H1 (cell line): Measurements from ENCODE around the gene ITIH4. TPM values are rescaled to one million over a fixed set of nuclear protein-coding genes. Genes with fewer than 3 reads are reported as not detected.

ENCODE experiments used
- CTCF ChIA-PET: fragments of 300-600 bp; sonication (Branson Sonifier 250); formaldehyde crosslinking; loops from one replicate; lab custom pipeline; 2021; ENCODE audit not compliant: partially characterized antibody; lab: Charles Lee
- POLR2A ChIA-PET: fragments of 300-600 bp; sonication (Branson Sonifier 250); formaldehyde crosslinking; loops from one replicate; lab custom pipeline; 2021; ENCODE audit warnings: inconsistent platforms; ENCODE audit not compliant: partially characterized antibody; lab: Charles Lee
- DNase-seq, 2 experiments: peaks; one replicate each; pipeline versions ENCODE4 v3.0.0 to v3.0.0-alpha.2; 2010 to 2022; ENCODE audit warnings: low spot score in 2 of 2, low read depth in 1 of 2, mixed read lengths in 1 of 2
- FAIRE-seq: peaks from 2 replicates; lab custom pipeline; 2011; peaks lifted over from hg19 to GRCh38; lab: Jason Lieb, UNC
- H2AFZ ChIP-seq: 2 replicates; pipeline ENCODE4 v1.8.1; 2012; ENCODE audit warnings: low read length, inconsistent platforms
- H2AK5ac ChIP-seq: 2 replicates; pipeline ENCODE4 v1.6.1; 2013; ENCODE audit warnings: low read depth, low read length
- H2BK120ac ChIP-seq: replicated peaks from 2 replicates; pipeline ENCODE3; 2013; ENCODE audit warnings: low read depth, low read length, inconsistent platforms
- H2BK12ac ChIP-seq: 2 replicates; pipeline ENCODE4 v1.6.1; 2013; ENCODE audit warnings: low read depth, low read length
- H2BK15ac ChIP-seq: 2 replicates; pipeline ENCODE4 v1.6.1; 2013; ENCODE audit warnings: low read length
- H2BK20ac ChIP-seq: 2 replicates; pipeline ENCODE4 v1.6.1; 2013; ENCODE audit warnings: low read length
- H2BK5ac ChIP-seq: 2 replicates; pipeline ENCODE4 v1.6.1; 2013; ENCODE audit warnings: low read depth, low read length
- H3K14ac ChIP-seq: 2 replicates; pipeline ENCODE4 v1.6.1; 2013; ENCODE audit warnings: inconsistent platforms; ENCODE audit not compliant: insufficient read length
- H3K18ac ChIP-seq: 2 replicates; pipeline ENCODE4 v1.6.1; 2013; ENCODE audit warnings: low read length; ENCODE audit errors: extremely low read depth
- H3K23ac ChIP-seq: 2 replicates; pipeline ENCODE4 v1.6.1; 2013; ENCODE audit warnings: inconsistent platforms; ENCODE audit not compliant: insufficient read length
- H3K23me2 ChIP-seq: 2 replicates; pipeline ENCODE4 v1.6.1; 2013; ENCODE audit warnings: low read depth, low read length
- H3K27ac ChIP-seq: 2 replicates; pipeline ENCODE4 v1.6.1; 2011; ENCODE audit warnings: low read depth, low read length, inconsistent platforms
- H3K27me3 ChIP-seq, 4 experiments: replicated peaks in 1 of 4; 1 replicate in 1 of 4; 2 replicates in 3 of 4; pipeline versions ENCODE4 v1.6.1 to v1.8.1; 2011 to 2013; ENCODE audit warnings: low read length in 3 of 4, mild to moderate bottlenecking in 3 of 4, inconsistent platforms in 2 of 4, mixed read lengths in 2 of 4, moderate library complexity in 1 of 4; ENCODE audit not compliant: control insufficient read depth in 3 of 4, insufficient read depth in 3 of 4; ENCODE audit errors: extremely low read depth in 1 of 4
- H3K36me3 ChIP-seq, 4 experiments: 2 replicates each; pipeline versions ENCODE4 v1.6.1 to v1.8.1; 2011 to 2013; ENCODE audit warnings: mild to moderate bottlenecking in 4 of 4, low read length in 3 of 4, moderate library complexity in 2 of 4, control low read depth in 1 of 4, inconsistent platforms in 1 of 4; ENCODE audit not compliant: insufficient read depth in 4 of 4, control insufficient read depth in 2 of 4
- H3K4ac ChIP-seq: replicated peaks from 2 replicates; pipeline ENCODE3; 2013; ENCODE audit warnings: low read length, low read depth, mixed read lengths, inconsistent platforms; ENCODE audit not compliant: insufficient read length
- H3K4me1 ChIP-seq, 4 experiments: replicated peaks in 1 of 4; 1 replicate in 1 of 4; 2 replicates in 3 of 4; pipeline versions ENCODE4 v1.6.1 to v1.8.1; 2011 to 2013; ENCODE audit warnings: low read length in 3 of 4, inconsistent platforms in 2 of 4, mixed read lengths in 1 of 4; ENCODE audit not compliant: insufficient read depth in 4 of 4, control insufficient read depth in 3 of 4
- H3K4me2 ChIP-seq, 2 experiments: 2 replicates each; pipeline versions ENCODE4 v1.6.1 to v1.8.1; 2011 to 2013; ENCODE audit warnings: low read depth in 2 of 2, low read length in 2 of 2, control low read depth in 1 of 2, inconsistent platforms in 1 of 2, mild to moderate bottlenecking in 1 of 2; ENCODE audit not compliant: insufficient read depth in 1 of 2
- H3K4me3 ChIP-seq, 4 experiments: fragments of 200-600, 300-600 bp in 1 of 4; sonication (generic), shearing (Covaris generic), sonication (Bioruptor Twin) in 1 of 4; 2 replicates each; pipeline versions ENCODE4 v1.5.1 to v1.8.1; 2011 to 2016; ENCODE audit warnings: low read length in 4 of 4, low read depth in 3 of 4, control low read depth in 2 of 4, inconsistent platforms in 2 of 4, mild to moderate bottlenecking in 2 of 4, mixed read lengths in 1 of 4, moderate library complexity in 1 of 4; ENCODE audit not compliant: insufficient read depth in 2 of 4; ENCODE audit errors: extremely low read depth in 1 of 4
- H3K56ac ChIP-seq: replicated peaks from 2 replicates; pipeline ENCODE3; 2013; ENCODE audit warnings: low read depth, mild to moderate bottlenecking, mixed read lengths, low read length, inconsistent platforms; ENCODE audit not compliant: insufficient read length
- H3K79me1 ChIP-seq: 2 replicates; pipeline ENCODE4 v1.6.1; 2013; ENCODE audit warnings: low read depth, low read length, control low read depth
- H3K79me2 ChIP-seq, 2 experiments: 2 replicates each; pipeline versions ENCODE4 v1.6.1 to v1.8.1; 2012 to 2013; ENCODE audit warnings: low read length in 2 of 2, mild to moderate bottlenecking in 2 of 2, inconsistent platforms in 1 of 2; ENCODE audit not compliant: insufficient read depth in 2 of 2, control insufficient read depth in 1 of 2
- H3K9ac ChIP-seq, 4 experiments: replicated peaks in 1 of 4; 1 replicate in 1 of 4; 2 replicates in 3 of 4; pipeline versions ENCODE4 v1.6.1 to v1.8.1; 2011 to 2013; ENCODE audit warnings: low read depth in 3 of 4, low read length in 3 of 4, control low read depth in 2 of 4, mild to moderate bottlenecking in 2 of 4, moderate library complexity in 2 of 4, inconsistent platforms in 1 of 4; ENCODE audit errors: extremely low read depth in 1 of 4
- H3K9me3 ChIP-seq, 2 experiments: 2 replicates each; pipeline versions ENCODE4 v1.6.1 to v1.8.1; 2012 to 2013; ENCODE audit warnings: mild to moderate bottlenecking in 2 of 2, moderate library complexity in 2 of 2, control low read depth in 1 of 2, inconsistent platforms in 1 of 2, low read depth in 1 of 2, low read length in 1 of 2, mixed read lengths in 1 of 2; ENCODE audit not compliant: insufficient read depth in 2 of 2
- H4K20me1 ChIP-seq, 2 experiments: replicated peaks in 1 of 2; 2 replicates each; pipeline versions ENCODE3 to v1.8.1; 2011 to 2013; ENCODE audit warnings: inconsistent platforms in 2 of 2, low read length in 2 of 2, mild to moderate bottlenecking in 1 of 2; ENCODE audit not compliant: insufficient read depth in 2 of 2, control insufficient read depth in 1 of 2
- H4K5ac ChIP-seq: 2 replicates; pipeline ENCODE4 v1.6.1; 2013; ENCODE audit warnings: low read length, low read depth, mixed read lengths, inconsistent platforms; ENCODE audit not compliant: insufficient read length
- H4K8ac ChIP-seq: 2 replicates; pipeline ENCODE4 v1.8.0; 2013; ENCODE audit warnings: mild to moderate bottlenecking, moderate library complexity, low read length, inconsistent platforms; ENCODE audit not compliant: insufficient read depth; ENCODE audit errors: extremely low read depth
- H4K91ac ChIP-seq: replicated peaks from 2 replicates; pipeline ENCODE3; 2013; ENCODE audit warnings: low read length, mixed read lengths, inconsistent platforms; ENCODE audit not compliant: insufficient read length
- CBX5 ChIP-seq: fragments of 300-800, 300-1000 bp; sonication (generic); IDR thresholded peaks from 2 replicates; pipeline ENCODE4 v1.7.1; 2016; ENCODE audit warnings: antibody characterized with exemption, low read length, low read depth
- HDAC2 ChIP-seq, 2 experiments: fragments of 300-600 bp in 1 of 2; sonication (generic) in 1 of 2; IDR thresholded peaks; 2 replicates each; pipeline ENCODE4 v1.6.1; 2011 to 2012; ENCODE audit warnings: low read depth in 2 of 2, low read length in 2 of 2, mild to moderate bottlenecking in 2 of 2, moderate library complexity in 2 of 2, borderline replicate concordance in 1 of 2, inconsistent platforms in 1 of 2
- MAFK ChIP-seq: IDR thresholded peaks from 2 replicates; pipeline ENCODE4 v1.6.1; 2012; ENCODE audit warnings: low read depth, mild to moderate bottlenecking, improper control_type of control experiment, low read length
- RNF2 ChIP-seq: fragments of 200-900, 300-1000 bp; sonication (generic); IDR thresholded peaks from 2 replicates; pipeline ENCODE4 v1.7.1; 2016; ENCODE audit warnings: borderline replicate concordance, low read depth, mild to moderate bottlenecking, antibody characterized with exemption, low read length; ENCODE audit not compliant: poor library complexity, severe bottlenecking; ENCODE audit errors: missing control alignments
- YY1 ChIP-seq: IDR thresholded peaks from 2 replicates; pipeline ENCODE4 v1.6.1; 2011; ENCODE audit warnings: low read depth, mild to moderate bottlenecking, low read length
- WGBS, 2 experiments: shearing (Covaris generic) in 1 of 2; methylation state at CpG; one replicate each; pipeline versions ENCODE4 v1.1.6 to v1.1.7; 2013 to 2015; ENCODE audit warnings: low lambda C conversion rate in 2 of 2, mixed read lengths in 2 of 2, inconsistent platforms in 1 of 2, low coverage in 1 of 2, missing lambda C conversion rate in 1 of 2; ENCODE audit not compliant: insufficient replicate concordance in 2 of 2, insufficient coverage in 1 of 2, insufficient read length in 1 of 2; ENCODE audit errors: extremely low coverage in 1 of 2, missing lambda C conversion rate in 1 of 2; 5-methylcytosine and 5-hydroxymethylcytosine counted together
- polyA plus RNA-seq, 7 experiments: library from polyadenylated mRNA; depleted of rRNA in 3 of 7; stranded (reverse) in 5 of 7; unstranded in 2 of 7; fragments of >200 nt in 5 of 7; fragments of 200-250 nt in 2 of 7; gene quantifications; 1 replicate in 5 of 7; 2 replicates in 1 of 7; 4 replicates in 1 of 7; pipeline versions ENCODE4 v1.2.1 to v1.2.3, GENCODE V29; 2011 to 2013; ENCODE audit warnings: missing spikeins in 2 of 7, mixed read lengths in 2 of 7
- total RNA-seq: library from RNA; stranded (reverse); fragmentation: NEBNext Ultra II Directional; extraction: Animal tissue kit (Norgen Biotek cat#: 25700); gene quantifications from 2 replicates; pipeline ENCODE4 v1.2.1, GENCODE V29; 2021

ITIH4 gene
- total and polyA plus RNA-seq, 2 of the 8 experiments (the other 6 are each of a cell fraction or from before 2014, with no cell fraction given) = 3.4 to 3.7 TPM

GRCh38 chr3:52827441-52827840 lies 3.0 kb downstream of the ITIH4 start:
- Histone ChIP-seq H3K4me3 (no peak overlapping the region), H2BK5ac (no peak overlapping the region), H2BK12ac (no peak overlapping the region), H2AFZ (no peak overlapping the region), H3K9ac (no peak overlapping the region), H4K8ac (peak overlapping the region; percentile 45; the same call in 1 of the 2 replicates), H3K79me2 (no peaks in the 10 kb centered on the region), H4K91ac (no peak overlapping the region), H2AK5ac (no peak overlapping the region), H3K9me3 (no peaks in the 10 kb centered on the region), H2BK120ac (no peak overlapping the region), H3K4me2 (no peak overlapping the region; a peak in 1 of 4 replicates), H3K27ac (no peak overlapping the region), H3K56ac (no peak overlapping the region), H4K20me1 (no peaks in the 10 kb centered on the region), H3K23ac (no peak overlapping the region), H2BK15ac (no peak overlapping the region), H3K79me1 (no peaks in the 10 kb centered on the region), H2BK20ac (no peak overlapping the region), H3K14ac (no peak overlapping the region), H3K23me2 (no peaks in the 10 kb centered on the region), H3K36me3 (no peaks in the 10 kb centered on the region), H4K5ac (no peak overlapping the region), H3K18ac (no peak overlapping the region), H3K4me1 (peaks cover 0 to 2% (median 0%) of the 10 kb centered on the region in 4 experiments; a peak in 2 of 7 replicates), H3K4ac (no peak overlapping the region), H3K27me3 (no peaks in the 10 kb centered on the region)
- FAIRE-seq = no peak
- ChIA-PET CTCF (interaction anchor here (0.7 to 3.5 kb wide), 10 partner anchors 9 to 243 kb away, joined by 3 to 18 read pairs (median 4); no protein-coding TSS in a partner anchor), POLR2A (interaction anchor here (1.2 kb wide), 1 partner anchor 56 kb away, joined by 3 read pairs; the partner anchor contains the start of gene NEK4)
- 77% methylated on average over 9 of the region's 9 CpGs; no CpG with 5 or more reads in 1 of the 2 experiments for WGBS, 2 experiments
- DNase-seq = no peak
- TF ChIP-seq YY1 (no peak), RNF2 (no peak), HDAC2 (IDR thresholded peaks at IDR 0.05; ENCODE audit: borderline replicate concordance in 1 of 2, low read depth in 2 of 2, low read length in 2 of 2) (no peak), MAFK (no peak), CBX5 (no peak)
